Measurements from ENCODE around the gene SF3A2. TPM values are rescaled to one million over a fixed set of nuclear protein-coding genes. Genes with fewer than 3 reads are reported as not detected.

SF3A2 gene
- total RNA-seq, 2 experiments from 2014 or later: 124 to 206 TPM

GRCh38 chr19:2266183-2266993 is 29.8 kb downstream of the SF3A2 start:
- H3K36me3 ChIP-seq (ENCODE audit: insufficient read depth, low read length): peaks cover 18% of the 10 kb centered on the region
- H3K9me3 ChIP-seq (ENCODE audit: low read length): 0 out of 2 replicates have a peak, but pooled peaks cover 2% of the 10 kb centered on the region
- CTCF ChIA-PET (ENCODE audit: unreplicated experiment): interaction anchor here (0.6 kb wide), 1 partner anchor 20 kb away, joined by 3 read pairs; no protein-coding TSS in a partner anchor
- peaks cover 27% of the 10 kb centered on the region for H3K79me2 ChIP-seq (ENCODE audit: insufficient read depth, low read depth, low read length)
- POLR2A ChIA-PET: interaction anchor here (0.7 kb wide), 2 partner anchors 93 to 128 kb away, joined by 3 to 4 read pairs; no protein-coding TSS in a partner anchor
- intact Hi-C loops (cut with micrococcal nuclease; ENCODE audit: unreplicated experiment): no loop called here
- BruUV-seq (replicated peaks): no TSS peak
- H3K4me1 ChIP-seq (ENCODE audit: insufficient read depth, low read length, poor library complexity, severe bottlenecking): peaks cover 40% of the 10 kb centered on the region
- peak; percentile 67 for DNase-seq (ENCODE audit: low spot score)
- TF ChIP-seq CTCF (conservative IDR thresholded peaks at IDR 0.05; ENCODE audit: low read length) (no peak), EZH2phosphoT487 (IDR thresholded peaks at IDR 0.05; ENCODE audit: borderline replicate concordance, low read depth, low read length) (no peak)
- H4K20me1 ChIP-seq (ENCODE audit: insufficient read depth, low read length): peaks cover 4% of the 10 kb centered on the region; the same call in 1 of the 2 replicates
- H2AFZ ChIP-seq (ENCODE audit: low read length): peak overlapping the region; percentile 89
- H3K4me2 ChIP-seq (ENCODE audit: low read length): peak overlapping the region; percentile 51
- H3K27ac ChIP-seq (ENCODE audit: low read depth, low read length, poor library complexity, severe bottlenecking): peak overlapping the region; percentile 26
- H3K4me3 ChIP-seq (ENCODE audit: low read depth, low read length, poor library complexity, severe bottlenecking): peak overlapping the region; percentile 1
- H3K9me2 ChIP-seq (ENCODE audit: insufficient read depth, low read length): no peaks in the 10 kb centered on the region

- CTCF ChIA-PET (ENCODE audit: unreplicated experiment): no interaction called here
- peak overlapping the region; percentile 77; the same call in 1 of the 2 replicates for H2AFZ ChIP-seq (ENCODE audit: low read length)
Observed at GRCh38 chr19:2268480-2268830, 31.8 kb downstream of the SF3A2 start.

More at GRCh38 chr19:2268480-2268830, 31.8 kb downstream of the SF3A2 start:
- H4K20me1 ChIP-seq (ENCODE audit: insufficient read depth, low read length): peaks cover 4% of the 10 kb centered on the region; the same call in 1 of the 2 replicates
- TF ChIP-seq EZH2phosphoT487 (IDR thresholded peaks at IDR 0.05; ENCODE audit: borderline replicate concordance, low read depth, low read length) (no peak), CTCF (conservative IDR thresholded peaks at IDR 0.05; ENCODE audit: low read length) (no peak)
- no peaks in the 10 kb centered on the region for H3K9me2 ChIP-seq (ENCODE audit: insufficient read depth, low read length)
- peaks cover 37% of the 10 kb centered on the region for H3K36me3 ChIP-seq (ENCODE audit: insufficient read depth, low read length)
- TSS peak; percentile 75 for BruUV-seq (replicated peaks)
- peaks cover 48% of the 10 kb centered on the region for H3K79me2 ChIP-seq (ENCODE audit: insufficient read depth, low read depth, low read length)
- intact Hi-C loops (cut with micrococcal nuclease; ENCODE audit: unreplicated experiment): no loop called here
- H3K4me2 ChIP-seq (ENCODE audit: low read length): peak overlapping the region; percentile 82
- H3K9me3 ChIP-seq (ENCODE audit: low read length): no peaks in the 10 kb centered on the region
- peak overlapping the region; percentile 87 for H3K4me3 ChIP-seq (ENCODE audit: low read depth, low read length, poor library complexity, severe bottlenecking)
- H3K4me1 ChIP-seq (ENCODE audit: insufficient read depth, low read length, poor library complexity, severe bottlenecking): peaks cover 50% of the 10 kb centered on the region
- H3K27ac ChIP-seq (ENCODE audit: low read depth, low read length, poor library complexity, severe bottlenecking): peak overlapping the region; percentile 25
- no peak for DNase-seq (ENCODE audit: low spot score)
- POLR2A ChIA-PET: interaction anchor here (1.0 kb wide), 1 partner anchor 9 kb away, joined by 7 read pairs; no protein-coding TSS in a partner anchor

All from OCI-LY7 (cell line).